Renal cortical epithelial cell (primary cell): Measurements from ENCODE around the gene MUC4. TPM values are rescaled to one million over a fixed set of nuclear protein-coding genes. Genes with fewer than 3 reads are reported as not detected.
"Not testable (repeated sequence)": the region's sequence is repeated elsewhere in the genome, so short reads cannot be mapped to it uniquely, and the experiment has no call there.

Source experiments
- DNase-seq: peaks from one replicate; pipeline ENCODE4 v3.0.0-alpha.2; 2011; ENCODE audit warnings: low read depth
- total RNA-seq: library from RNA; depleted of rRNA; stranded (reverse); fragments of >200 nt; gene quantifications from 2 replicates; pipeline ENCODE4 v1.2.3, GENCODE V29; 2014

MUC4 gene
- total RNA-seq, 1 donor from 2014 or later, result 0.05 TPM

GRCh38 chr3:195717416-195717815, 94.3 kb downstream of the MUC4 start:
- DNase-seq, result no peak

- peak; percentile 94 for DNase-seq
These were observed 96.0 kb downstream of the MUC4 start for GRCh38 chr3:195715583-195716266.

- DNase-seq, result no peak
These were observed 96.6 kb downstream of the MUC4 start for GRCh38 chr3:195715134-195715533.

GRCh38 chr3:195714380-195715011, 97.2 kb downstream of the MUC4 start:
- no peak for DNase-seq

DNA sequence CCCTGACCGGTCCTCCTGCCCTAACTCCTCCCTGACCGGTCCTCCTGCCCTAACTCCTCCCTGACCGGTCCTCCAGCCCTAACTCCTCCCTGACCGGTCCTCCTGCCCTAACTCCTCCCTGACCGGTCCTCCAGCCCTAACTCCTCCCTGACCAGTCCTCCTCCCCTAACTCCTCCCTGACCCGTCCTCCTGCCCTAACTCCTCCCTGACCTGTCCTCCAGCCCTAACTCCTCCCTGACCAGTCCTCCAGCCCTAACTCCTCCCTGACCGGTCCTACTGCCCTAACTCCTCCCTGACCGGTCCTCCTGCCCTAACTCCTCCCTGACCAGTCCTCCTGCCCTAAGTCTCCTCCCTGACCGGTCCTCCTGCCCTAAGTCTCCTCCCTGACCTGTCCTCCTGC, 98.6 kb downstream of the MUC4 start:
- DNase-seq, result not testable (repeated sequence)

DNA sequence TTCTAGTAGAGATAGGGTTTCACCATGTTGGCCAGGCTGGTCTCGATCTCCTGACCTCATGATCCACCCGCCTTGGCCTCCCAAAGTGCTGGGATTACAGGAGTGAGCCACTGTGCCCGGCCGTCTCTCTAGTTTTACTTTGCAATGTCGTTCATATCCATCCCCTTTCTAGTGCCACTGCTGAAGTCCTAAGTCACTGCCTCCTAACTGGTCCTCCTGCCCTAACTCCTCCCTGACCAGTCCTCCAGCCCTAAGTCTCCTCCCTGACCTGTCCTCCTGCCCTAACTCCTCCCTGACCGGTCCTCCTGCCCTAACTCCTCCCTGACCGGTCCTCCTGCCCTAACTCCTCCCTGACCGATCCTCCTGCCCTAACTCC, 99.2 kb downstream of the MUC4 start:
- not testable (repeated sequence) for DNase-seq

DNA sequence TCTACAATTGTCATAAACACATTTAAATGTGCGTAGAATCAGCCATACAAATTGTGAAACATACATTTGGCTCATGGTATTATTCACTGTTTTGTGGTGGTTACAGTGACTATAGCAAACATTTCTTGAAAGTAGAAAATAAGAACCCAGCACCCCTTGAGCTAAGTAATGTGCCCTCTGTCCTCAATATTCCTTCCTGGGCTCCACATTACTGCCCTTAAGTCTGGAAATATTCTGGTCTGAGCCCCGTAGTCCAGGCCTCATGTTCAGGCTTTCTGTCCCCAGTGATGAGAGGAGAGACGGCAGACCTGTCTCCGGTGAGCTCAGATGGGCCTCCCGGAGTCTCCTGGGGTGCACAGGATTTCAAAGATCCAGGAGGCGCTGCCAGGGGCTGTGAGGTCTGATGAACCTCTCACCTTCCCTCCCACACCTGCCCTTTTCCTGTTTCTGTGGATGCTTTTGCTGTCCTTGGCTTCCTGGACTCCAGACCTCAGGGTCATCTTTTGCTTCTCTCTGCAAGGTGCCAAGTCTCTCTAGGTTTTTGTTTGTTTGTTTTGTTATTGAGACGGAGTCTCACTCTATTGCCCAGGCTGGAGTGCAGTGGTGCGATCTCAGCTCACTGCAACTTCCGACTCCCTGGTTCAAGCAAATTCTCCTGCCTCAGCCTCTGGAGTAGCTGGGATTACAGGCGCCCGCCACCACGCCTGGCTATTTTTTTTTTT, 99.8 kb downstream of the MUC4 start:
- DNase-seq, result no peak

- DNase-seq, result not testable (repeated sequence)
These were observed 100.5 kb downstream of the MUC4 start for GRCh38 chr3:195711091-195711812.

DNA sequence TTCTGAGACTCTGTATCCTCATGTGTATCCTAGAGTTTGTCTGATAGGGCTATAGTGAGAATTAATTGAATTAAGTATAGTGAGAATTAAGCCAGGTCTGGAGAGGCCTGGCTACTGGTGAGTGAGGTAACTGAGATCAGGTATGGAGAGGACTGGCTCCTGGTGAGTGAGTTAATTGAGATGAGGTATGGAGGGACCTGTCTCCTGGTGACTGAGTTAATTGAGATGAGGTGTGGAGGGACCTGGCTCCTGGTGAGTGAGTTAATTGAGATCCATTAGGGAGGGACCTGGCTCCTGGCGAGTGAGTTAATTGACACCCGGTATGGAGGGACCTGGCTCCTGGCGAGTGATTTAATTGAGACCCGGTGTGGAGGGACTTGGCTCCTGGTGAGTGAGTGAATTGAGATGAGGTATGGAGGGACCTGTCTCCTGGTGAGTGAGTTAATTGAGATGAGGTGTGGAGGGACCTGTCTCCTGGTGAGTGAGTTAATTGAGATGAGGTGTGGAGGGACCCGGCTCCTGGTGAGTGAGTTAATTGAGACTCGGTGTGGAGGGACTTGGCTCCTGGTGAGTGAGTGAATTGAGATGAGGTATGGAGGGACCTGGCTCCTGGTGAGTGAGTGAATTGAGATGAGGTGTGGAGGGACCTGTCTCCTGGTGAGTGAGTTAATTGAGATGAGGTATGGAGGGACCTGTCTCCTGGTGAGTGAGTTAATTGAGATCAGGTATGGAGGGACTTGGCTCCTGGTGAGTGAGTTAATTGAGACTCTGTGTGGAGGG, 101.4 kb downstream of the MUC4 start:
- not testable (repeated sequence) for DNase-seq

DNA sequence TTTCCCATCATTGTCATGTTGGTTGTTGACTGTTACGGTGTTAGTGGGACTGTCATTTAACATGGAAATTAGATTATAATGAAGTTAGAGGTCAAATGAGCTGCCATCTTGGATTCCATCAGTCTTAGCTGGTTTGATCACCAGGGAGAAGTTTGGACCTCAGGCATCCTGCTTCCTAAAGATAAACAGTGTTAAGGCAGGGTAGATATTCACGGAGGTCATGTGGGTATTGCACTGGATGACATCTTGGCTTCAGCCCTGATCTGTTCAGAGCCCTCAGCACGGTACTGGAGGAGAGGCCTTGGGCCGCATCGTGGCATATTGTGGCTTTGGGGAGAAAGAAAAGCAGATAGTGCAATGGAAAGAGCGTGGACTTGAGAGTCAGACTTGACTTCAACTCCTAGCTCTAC, 102.0 kb downstream of the MUC4 start:
- no peak for DNase-seq

DNA sequence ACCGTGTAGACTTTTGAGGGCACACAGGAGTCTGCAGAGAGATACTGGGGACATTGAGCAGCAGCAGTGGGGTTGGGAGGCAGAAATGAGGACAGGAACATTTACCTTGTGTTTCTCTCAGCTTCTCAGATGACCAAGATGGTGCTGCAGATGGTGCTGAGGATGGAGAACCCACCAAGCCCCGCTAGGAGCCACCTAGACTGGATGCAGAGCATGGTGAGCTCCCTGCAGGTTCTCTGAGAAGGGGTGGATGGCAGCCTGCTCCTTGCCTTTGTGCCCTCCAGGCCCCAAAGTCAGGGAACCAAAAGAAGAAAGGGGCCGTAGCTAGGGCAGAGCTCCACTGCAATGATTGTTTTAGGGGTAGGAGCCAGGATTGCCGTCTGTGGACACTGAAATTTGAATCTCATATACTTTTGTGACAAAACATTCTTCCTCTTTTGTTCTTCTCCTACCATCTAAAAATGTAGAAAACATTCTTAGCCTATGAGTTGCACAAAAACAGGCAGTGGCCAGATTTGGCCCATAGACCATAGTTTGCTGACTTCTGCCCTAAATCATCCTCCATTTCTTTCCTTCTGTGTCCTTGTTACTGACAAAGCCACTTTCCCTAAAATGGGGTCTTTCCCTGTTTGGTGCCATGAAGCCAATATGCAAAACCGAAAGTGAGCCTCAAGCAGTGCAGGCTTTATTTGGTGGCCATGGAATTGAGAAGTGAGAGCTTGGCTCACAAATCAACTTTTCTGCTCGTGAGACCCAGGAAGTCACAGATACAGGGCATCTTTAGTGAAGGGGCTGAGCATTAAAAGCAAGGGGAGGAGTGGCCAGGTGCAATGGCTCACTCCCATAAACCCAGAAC, 102.9 kb downstream of the MUC4 start:
- no peak for DNase-seq

- no peak for DNase-seq
These were observed 103.7 kb downstream of the MUC4 start for GRCh38 chr3:195708061-195708460.

- DNase-seq, result no peak
These were observed 106.4 kb downstream of the MUC4 start for GRCh38 chr3:195705081-195705991.

GRCh38 chr3:195704433-195704999, 107.2 kb downstream of the MUC4 start:
- DNase-seq, result no peak

GRCh38 chr3:195703776-195704175, 108.0 kb downstream of the MUC4 start:
- no peak for DNase-seq

DNA sequence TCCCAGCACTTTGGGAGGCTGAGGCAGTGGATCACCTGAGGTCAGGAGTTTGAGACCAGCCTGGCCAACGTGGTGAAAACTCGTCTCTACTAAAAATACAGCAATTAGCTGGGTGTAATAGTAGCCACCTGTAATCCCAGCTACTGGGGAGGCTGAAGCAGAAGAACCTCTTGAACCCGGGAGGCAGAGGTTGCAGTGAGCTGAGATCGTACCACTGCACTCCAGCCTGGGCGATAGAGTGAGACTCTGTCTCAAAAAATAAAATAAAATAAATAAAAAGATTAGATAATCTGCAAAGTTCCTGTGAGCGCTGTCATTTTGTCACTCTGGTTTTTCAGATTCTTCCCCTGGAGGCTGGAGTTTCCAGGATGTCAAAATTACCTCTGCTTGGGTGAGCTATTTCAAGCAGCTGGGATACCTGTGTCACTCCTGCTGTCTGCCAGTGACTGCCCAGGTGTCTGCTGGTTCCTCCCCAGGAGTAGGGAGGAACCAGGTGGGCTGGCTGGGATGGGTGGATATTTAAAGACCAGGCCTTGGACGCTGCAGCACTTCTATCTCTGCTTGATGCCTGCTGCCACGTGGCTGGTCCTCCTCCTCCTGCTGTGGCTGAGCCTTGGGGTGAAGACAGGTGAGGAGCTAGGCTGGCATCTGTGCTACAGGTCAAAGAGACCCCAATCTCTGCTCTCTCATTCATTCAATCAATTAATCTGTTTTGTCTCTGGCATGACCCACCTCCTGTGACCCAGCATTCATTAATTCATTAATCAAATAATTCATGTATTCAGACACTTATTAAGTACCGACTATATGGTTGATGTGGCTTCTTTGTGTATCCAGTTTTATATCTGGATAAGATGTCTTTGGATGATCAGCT, 110.5 kb downstream of the MUC4 start:
- no peak for DNase-seq

DNA sequence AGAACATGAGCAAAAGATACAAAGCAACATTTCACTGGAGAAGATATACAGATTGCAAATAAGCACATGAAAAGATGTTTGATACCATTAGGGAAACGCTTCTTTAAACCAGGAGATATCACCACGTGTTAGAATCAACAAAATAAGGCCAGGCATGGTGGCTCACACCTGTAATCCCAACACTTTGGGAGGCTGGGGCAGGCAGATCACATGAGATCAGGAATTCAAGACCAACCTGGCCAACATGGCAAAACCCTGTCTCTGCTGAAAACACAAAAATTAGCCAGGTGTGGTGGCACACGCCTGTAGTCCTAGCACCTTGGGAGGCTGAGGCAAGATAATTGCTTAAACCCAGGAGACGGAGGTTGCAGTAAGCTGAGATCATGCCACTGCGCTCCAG, 111.4 kb downstream of the MUC4 start:
- DNase-seq, result no peak

GRCh38 chr3:195699860-195700259, 111.9 kb downstream of the MUC4 start:
- DNase-seq, result no peak
